RWPE1 (cell line): Measurements from ENCODE around the gene TBCE.
A peak's percentile ranks its signal among the peaks of the same experiment; 100 is the strongest.

Experiments used
- CTCF ChIA-PET: fragments of 350-600 bp; sonication (Branson Sonifier 250); formaldehyde crosslinking; extraction: SDS; loops from one replicate; lab custom pipeline; 2021; lab: Yijun Ruan, JAX
- POLR2A ChIA-PET: fragments of 400-600 bp; formaldehyde crosslinking; extraction: SDS; loops from one replicate; lab custom pipeline; 2020; ENCODE audit warnings: antibody characterized with exemption; ENCODE audit not compliant: low non-redundant PET; lab: Yijun Ruan, JAX
- DNase-seq: peaks from one replicate; pipeline ENCODE4 v3.0.0; 2012; ENCODE audit warnings: low spot score
- H3K27ac ChIP-seq: fragments of 450-650 bp; 2 replicates; pipeline ENCODE4 v1.5.1; 2017
- CTCF ChIP-seq: fragments of 450-650 bp; conservative IDR thresholded peaks from 2 replicates; pipeline ENCODE4 v1.5.1; 2017; ENCODE audit warnings: low read depth, mild to moderate bottlenecking

The TBCE gene

DNA sequence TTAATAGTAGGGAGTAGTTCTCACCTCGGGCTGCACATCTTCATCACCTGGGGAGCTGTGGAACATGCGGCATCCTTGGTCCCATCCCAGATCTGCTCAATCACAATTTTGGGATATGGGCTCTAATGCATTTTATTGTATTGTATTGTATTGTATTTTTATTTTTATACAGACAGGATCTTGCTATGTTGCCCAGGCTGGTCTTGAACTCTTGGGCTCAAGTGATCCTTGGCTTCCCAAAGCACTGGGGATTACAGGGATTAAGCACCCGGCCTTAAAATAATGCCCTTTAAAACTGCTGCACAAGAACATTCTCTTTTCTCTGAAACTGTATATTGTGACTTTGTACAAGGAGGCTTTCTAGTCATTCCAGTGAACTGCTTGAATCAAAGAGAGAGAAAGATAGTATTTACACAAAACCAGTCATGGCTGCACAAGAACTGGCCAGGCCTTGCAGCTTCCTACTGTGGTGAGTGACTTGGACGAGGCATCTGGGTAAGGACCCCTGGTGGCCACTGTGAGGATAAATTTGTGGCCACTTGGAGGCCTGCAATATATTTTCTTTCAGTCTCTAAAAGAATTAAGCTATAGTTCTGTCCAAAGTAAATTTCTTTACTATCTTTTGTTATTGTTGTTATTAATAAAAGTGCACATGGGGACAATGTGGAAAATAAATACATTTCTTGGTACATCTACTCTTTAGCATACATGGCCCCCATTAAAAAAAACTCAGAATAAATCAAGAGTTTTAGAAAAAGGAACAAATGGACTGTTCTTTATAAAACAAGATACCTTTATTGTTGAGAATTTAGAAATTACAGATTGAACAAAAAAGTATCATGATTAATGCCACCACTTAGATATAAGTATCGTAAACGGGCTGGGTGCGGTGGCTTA is 48.0 kb downstream of the TBCE start:
- ChIA-PET POLR2A (interaction anchor here (0.6 to 1.1 kb wide), 3 partner anchors 18 to 255 kb away, joined by 3 to 7 read pairs (median 5); partner anchors contain the start of gene TBCE), CTCF (interaction anchor here (0.6 to 2.1 kb wide), 13 partner anchors 19 to 929 kb away, joined by 3 to 8 read pairs (median 4); partner anchors contain the start of gene ARID4B)
- peak; percentile 81 for TF ChIP-seq CTCF
- DNase-seq, result peak; percentile 62
- no peak overlapping the region for H3K27ac ChIP-seq

DNA sequence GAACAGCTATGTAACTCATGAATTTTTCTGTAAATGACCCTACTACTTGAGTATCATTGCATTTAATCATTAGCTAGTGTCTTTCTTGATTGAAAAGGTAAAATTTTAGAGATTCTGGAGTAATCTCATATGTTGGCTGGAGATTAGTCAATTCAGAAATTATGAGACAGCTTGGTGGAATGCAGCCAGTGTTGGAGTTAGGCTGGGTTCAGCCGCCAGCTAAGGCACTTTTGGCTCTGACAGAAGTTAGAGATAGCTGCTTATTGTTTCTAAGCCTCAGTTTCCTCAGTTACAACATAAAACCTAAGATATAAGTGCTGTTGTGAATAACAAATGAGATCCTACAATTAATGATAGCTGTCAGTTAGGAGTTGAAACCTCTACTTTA is 49.4 kb downstream of the TBCE start:
- CTCF ChIA-PET, result interaction anchor here (0.6 to 2.1 kb wide), 16 partner anchors 14 to 1111 kb away, joined by 3 to 8 read pairs (median 4); partner anchors contain the start of gene TBCE
- POLR2A ChIA-PET, result no interaction called here
- H3K27ac ChIP-seq, result no peak overlapping the region
- no peak for TF ChIP-seq CTCF
- peak; percentile 38 for DNase-seq

- DNase-seq, result peak; percentile 76
- peak; percentile 89 for TF ChIP-seq CTCF
- ChIA-PET CTCF (interaction anchor here (0.6 to 2.1 kb wide), 13 partner anchors 13 to 1110 kb away, joined by 3 to 8 read pairs (median 4); partner anchors contain the start of gene TBCE), POLR2A (no interaction called here)
- no peak overlapping the region for H3K27ac ChIP-seq
Measured at GRCh38 chr1:235417086-235417697, 50.0 kb downstream of the TBCE start.

GRCh38 chr1:235421751-235422150 is 54.5 kb downstream of the TBCE start:
- POLR2A ChIA-PET, result no interaction called here
- H3K27ac ChIP-seq, result peak overlapping the region; percentile 25; the same call in 1 of the 2 replicates
- CTCF ChIA-PET, result no interaction called here
- TF ChIP-seq CTCF, result no peak
- no peak for DNase-seq

DNA sequence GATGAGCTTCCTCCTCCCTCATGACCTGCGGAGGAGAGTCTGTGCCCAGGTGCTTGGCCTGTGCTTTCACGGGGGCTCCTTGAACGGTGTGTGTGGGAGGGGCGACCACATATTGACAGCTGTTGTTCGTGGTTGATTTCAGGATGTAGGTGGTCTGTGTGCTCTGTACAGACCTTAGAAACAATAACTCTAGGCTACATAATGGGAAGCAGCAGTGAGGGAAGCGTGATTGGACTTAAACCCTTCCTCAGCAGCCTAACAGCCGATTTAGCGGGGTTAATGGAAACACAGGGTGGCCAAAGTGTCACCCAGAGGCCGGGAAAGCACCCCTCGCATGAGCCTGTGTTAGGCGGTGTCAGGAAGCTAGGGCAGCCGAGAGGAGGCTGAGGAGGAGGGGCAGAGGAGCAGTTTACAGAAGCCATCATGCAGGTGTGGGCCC is 56.0 kb downstream of the TBCE start:
- H3K27ac ChIP-seq, result no peak overlapping the region
- POLR2A ChIA-PET, result no interaction called here
- TF ChIP-seq CTCF, result no peak
- no peak for DNase-seq
- CTCF ChIA-PET, result interaction anchor here (0.8 kb wide), 1 partner anchor 131 kb away, joined by 4 read pairs; no protein-coding TSS in a partner anchor

- no peak for TF ChIP-seq CTCF
- no peak overlapping the region for H3K27ac ChIP-seq
- ChIA-PET CTCF (interaction anchor here (0.5 to 0.6 kb wide), 3 partner anchors 63 to 172 kb away, joined by 3 to 4 read pairs (median 3); no protein-coding TSS in a partner anchor), POLR2A (interaction anchor here (0.6 kb wide), 1 partner anchor 1075 kb away, joined by 3 read pairs; no protein-coding TSS in a partner anchor)
- DNase-seq, result no peak
Measured at GRCh38 chr1:235424092-235424491, 56.9 kb downstream of the TBCE start.
